Neuronal stem cell (in vitro differentiated cells): ENCODE measurements around the gene MYZAP.

Experiments
- DNase-seq: peaks from one replicate; pipeline ENCODE4 v3.0.0-alpha.2; 2013; ENCODE audit warnings: low spot score
- H2AFZ ChIP-seq: one replicate; pipeline ENCODE4 v1.6.1; 2013; ENCODE audit warnings: mild to moderate bottlenecking, low read length, inconsistent platforms
- H2AK5ac ChIP-seq: 2 replicates; pipeline ENCODE4 v1.6.1; 2013; ENCODE audit warnings: low read depth, mild to moderate bottlenecking, inconsistent platforms, low read length, moderate library complexity, mixed read lengths
- H2BK120ac ChIP-seq: 2 replicates; pipeline ENCODE4 v1.6.1; 2013; ENCODE audit warnings: low read depth, mild to moderate bottlenecking, inconsistent platforms, low read length, moderate library complexity, mixed read lengths
- H2BK12ac ChIP-seq: one replicate; pipeline ENCODE4 v1.6.1; 2013; ENCODE audit warnings: low read length, inconsistent platforms
- H2BK15ac ChIP-seq: 2 replicates; pipeline ENCODE4 v1.6.1; 2013; ENCODE audit warnings: mild to moderate bottlenecking, low read length, inconsistent platforms, mixed read lengths
- H2BK5ac ChIP-seq: one replicate; pipeline ENCODE4 v1.6.1; 2013; ENCODE audit warnings: inconsistent platforms, mild to moderate bottlenecking, low read length, moderate library complexity
- H3K14ac ChIP-seq: one replicate; pipeline ENCODE4 v1.6.1; 2013; ENCODE audit warnings: low read length, inconsistent platforms
- H3K18ac ChIP-seq: 2 replicates; pipeline ENCODE4 v1.6.1; 2013; ENCODE audit warnings: low read length, inconsistent platforms
- H3K23ac ChIP-seq: 2 replicates; pipeline ENCODE4 v1.6.1; 2013; ENCODE audit warnings: low read depth, mild to moderate bottlenecking, mixed read lengths, low read length, inconsistent platforms; ENCODE audit not compliant: poor library complexity
- H3K27ac ChIP-seq: replicated peaks from 3 replicates; pipeline ENCODE4 v1.5.1; 2013; ENCODE audit warnings: low read length, inconsistent platforms
- H3K27me3 ChIP-seq, 3 experiments: 2 replicates each; pipeline ENCODE4 v1.6.1; 2013; ENCODE audit warnings: low read length in 3 of 3, mild to moderate bottlenecking in 2 of 3, inconsistent platforms in 1 of 3, low read depth in 1 of 3, mixed read lengths in 1 of 3, moderate library complexity in 1 of 3; ENCODE audit not compliant: control insufficient read depth in 3 of 3, insufficient read depth in 3 of 3
- H3K36me3 ChIP-seq, 2 donors: replicated peaks in 1 of 2; 2 replicates each; pipeline ENCODE4 v1.6.1; 2013; ENCODE audit warnings: low read length in 2 of 2; ENCODE audit not compliant: control insufficient read depth in 2 of 2, insufficient read depth in 2 of 2
- H3K4ac ChIP-seq: 2 replicates; pipeline ENCODE4 v1.6.1; 2013; ENCODE audit warnings: inconsistent platforms, mild to moderate bottlenecking, low read length, moderate library complexity
- H3K4me1 ChIP-seq, 2 donors: 1 replicate in 1 of 2; 2 replicates in 1 of 2; pipeline ENCODE4 v1.6.1; 2013; ENCODE audit warnings: low read length in 2 of 2, low read depth in 1 of 2; ENCODE audit not compliant: control insufficient read depth in 2 of 2, insufficient read depth in 1 of 2
- H3K4me2 ChIP-seq: one replicate; pipeline ENCODE4 v1.6.1; 2013; ENCODE audit warnings: mild to moderate bottlenecking, low read length, inconsistent platforms; ENCODE audit not compliant: insufficient read depth, poor library complexity, severe bottlenecking
- H3K4me3 ChIP-seq, 2 donors: 2 replicates each; pipeline ENCODE4 v1.5.1; 2013; ENCODE audit warnings: low read length in 2 of 2, mild to moderate bottlenecking in 2 of 2, inconsistent platforms in 1 of 2, moderate library complexity in 1 of 2
- H3K79me1 ChIP-seq: one replicate; pipeline ENCODE4 v1.6.1; 2013; ENCODE audit warnings: low read depth, mild to moderate bottlenecking, inconsistent platforms, low read length, moderate library complexity
- H3K9ac ChIP-seq: one replicate; pipeline ENCODE4 v1.6.1; 2013; ENCODE audit warnings: mild to moderate bottlenecking, low read depth, low read length, inconsistent platforms; ENCODE audit not compliant: poor library complexity
- H3K9me3 ChIP-seq, 2 donors: replicated peaks in 1 of 2; 2 replicates each; pipeline versions ENCODE3 to v1.6.1; 2013; ENCODE audit warnings: low read length in 2 of 2, mild to moderate bottlenecking in 2 of 2, inconsistent platforms in 1 of 2, low read depth in 1 of 2, mixed read lengths in 1 of 2, moderate library complexity in 1 of 2; ENCODE audit not compliant: control insufficient read depth in 2 of 2, insufficient read depth in 1 of 2
- H4K8ac ChIP-seq: one replicate; pipeline ENCODE4 v1.6.1; 2013; ENCODE audit warnings: low read depth, mild to moderate bottlenecking, inconsistent platforms, low read length, moderate library complexity
- H4K91ac ChIP-seq: one replicate; pipeline ENCODE4 v1.6.1; 2013; ENCODE audit warnings: low read length, low read depth, mild to moderate bottlenecking, inconsistent platforms; ENCODE audit not compliant: poor library complexity
- WGBS, 2 donors: extraction: QIAGEN DNeasy Blood & Tissue Kit; methylation state at CpG; one replicate each; pipeline ENCODE4 v1.1.7; 2013; ENCODE audit warnings: missing lambda C conversion rate in 2 of 2, mixed read lengths in 1 of 2; ENCODE audit not compliant: insufficient read length in 2 of 2, insufficient replicate concordance in 1 of 2; ENCODE audit errors: extremely low coverage in 2 of 2; 5-methylcytosine and 5-hydroxymethylcytosine counted together

MYZAP gene

GRCh38 chr15:57550640-57551039, 41.1 kb upstream of the MYZAP start:
- Histone ChIP-seq H3K9me3 (no peaks in the 10 kb centered on the region), H3K79me1 (no peaks in the 10 kb centered on the region), H2BK5ac (peak overlapping the region; percentile 89), H3K4me3 (no peak overlapping the region), H2BK120ac (no peak overlapping the region), H3K23ac (no peak overlapping the region), H3K4ac (peak overlapping the region; percentile 20), H3K27ac (peak overlapping the region; percentile 91), H4K8ac (no peak overlapping the region), H2BK15ac (no peak overlapping the region), H2AK5ac (no peak overlapping the region), H2AFZ (no peak overlapping the region), H3K9ac (no peak overlapping the region), H3K36me3 (no peaks in the 10 kb centered on the region), H3K18ac (peak overlapping the region; percentile 93), H3K4me2 (no peak overlapping the region), H2BK12ac (no peak overlapping the region), H3K4me1 (peaks cover 16 to 32% of the 10 kb centered on the region in 2 donors), H4K91ac (no peak overlapping the region), H3K14ac (no peak overlapping the region), H3K27me3 (no peaks in the 10 kb centered on the region)
- WGBS, 2 donors, result no CpG with 5 or more reads among the region's 4 CpGs
- DNase-seq, result no peak

GRCh38 chr15:57551715-57552677, 39.7 kb upstream of the MYZAP start:
- H4K8ac ChIP-seq, result no peak overlapping the region
- H3K27ac ChIP-seq, result peak overlapping the region; percentile 91
- DNase-seq, result peak; percentile 73
- no peaks in the 10 kb centered on the region for H3K27me3 ChIP-seq
- H2BK15ac ChIP-seq, result no peak overlapping the region
- H3K4me2 ChIP-seq, result no peak overlapping the region
- no peak overlapping the region for H2BK120ac ChIP-seq
- no peak overlapping the region for H3K4ac ChIP-seq
- no peaks in the 10 kb centered on the region for H3K79me1 ChIP-seq
- H3K9ac ChIP-seq, result no peak overlapping the region
- no peak overlapping the region for H3K23ac ChIP-seq
- peaks cover 16 to 31% of the 10 kb centered on the region in 2 donors for H3K4me1 ChIP-seq
- H3K14ac ChIP-seq, result no peak overlapping the region
- H3K9me3 ChIP-seq, result no peaks in the 10 kb centered on the region
- no peaks in the 10 kb centered on the region for H3K36me3 ChIP-seq
- no peak overlapping the region for H2AK5ac ChIP-seq
- peak overlapping the region; percentile 54 for H3K18ac ChIP-seq
- H3K4me3 ChIP-seq, result no peak overlapping the region
- WGBS, 2 donors, result no CpG with 5 or more reads among the region's 16 CpGs
- no peak overlapping the region for H4K91ac ChIP-seq
- H2BK5ac ChIP-seq, result no peak overlapping the region
- H2BK12ac ChIP-seq, result no peak overlapping the region
- H2AFZ ChIP-seq, result peak overlapping the region; percentile 72

GRCh38 chr15:57552678-57553334, 38.9 kb upstream of the MYZAP start:
- WGBS, 2 donors, result no CpG with 5 or more reads among the region's 8 CpGs

GRCh38 chr15:57553526-57553925, 38.2 kb upstream of the MYZAP start:
- Histone ChIP-seq H2BK120ac (no peak overlapping the region), H2BK15ac (peak overlapping the region; percentile 51), H3K79me1 (no peaks in the 10 kb centered on the region), H2AK5ac (peak overlapping the region; percentile 21), H3K18ac (peak overlapping the region; percentile 89), H4K8ac (no peak overlapping the region), H2BK12ac (peak overlapping the region; percentile 60), H2AFZ (no peak overlapping the region), H3K9me3 (no peaks in the 10 kb centered on the region), H3K4me2 (no peak overlapping the region), H3K4ac (no peak overlapping the region), H3K4me1 (peaks cover 13 to 25% of the 10 kb centered on the region in 2 donors), H2BK5ac (no peak overlapping the region), H3K9ac (no peak overlapping the region), H3K23ac (no peak overlapping the region), H3K27me3 (no peaks in the 10 kb centered on the region), H3K36me3 (no peaks in the 10 kb centered on the region), H4K91ac (no peak overlapping the region), H3K14ac (no peak overlapping the region), H3K27ac (no peak overlapping the region), H3K4me3 (no peak overlapping the region)
- WGBS, 2 donors, result no CpG with 5 or more reads among the region's 5 CpGs
- DNase-seq, result no peak

More at GRCh38 chr15:57552678-57553334, 38.9 kb upstream of the MYZAP start:
- Histone ChIP-seq H3K9ac (no peak overlapping the region), H3K27me3 (no peaks in the 10 kb centered on the region), H3K4ac (no peak overlapping the region), H2BK120ac (peak overlapping the region; percentile 4), H3K18ac (peak overlapping the region; percentile 65), H3K9me3 (no peaks in the 10 kb centered on the region), H2AK5ac (no peak overlapping the region), H3K14ac (no peak overlapping the region), H3K4me2 (no peak overlapping the region), H3K4me1 (peaks cover 13 to 25% of the 10 kb centered on the region in 2 donors), H3K79me1 (no peaks in the 10 kb centered on the region), H4K8ac (no peak overlapping the region), H3K27ac (peak overlapping the region; percentile 91), H3K4me3 (no peak overlapping the region), H2BK15ac (no peak overlapping the region), H2BK12ac (peak overlapping the region; percentile 5), H3K23ac (no peak overlapping the region), H2BK5ac (no peak overlapping the region), H2AFZ (no peak overlapping the region), H4K91ac (no peak overlapping the region), H3K36me3 (no peaks in the 10 kb centered on the region)
- DNase-seq, result no peak
